Endodermal cell (in vitro differentiated cells): Measurements from ENCODE around the gene WNT7B. TPM values are rescaled to one million over a fixed set of nuclear protein-coding genes. Genes with fewer than 3 reads are reported as not detected.

Experiments used
- DNase-seq: peaks from one replicate; pipeline ENCODE4 v3.0.0-alpha.2; 2017
- H3K27ac ChIP-seq: 2 replicates; pipeline ENCODE4 v1.5.1; 2013; ENCODE audit warnings: mild to moderate bottlenecking, low read depth, low read length, moderate library complexity
- H3K27me3 ChIP-seq: 2 replicates; pipeline ENCODE4 v1.6.1; 2013; ENCODE audit warnings: mild to moderate bottlenecking, low read length, moderate library complexity; ENCODE audit not compliant: insufficient read depth, control insufficient read depth, poor library complexity, severe bottlenecking
- H3K36me3 ChIP-seq: 2 replicates; pipeline ENCODE4 v1.7.0; 2013; ENCODE audit warnings: mild to moderate bottlenecking, low read length, moderate library complexity; ENCODE audit not compliant: control insufficient read depth, insufficient read depth
- H3K4me1 ChIP-seq: one replicate; pipeline ENCODE4 v1.7.0; 2013; ENCODE audit warnings: low read length; ENCODE audit not compliant: control insufficient read depth, insufficient read depth
- H3K4me3 ChIP-seq: 2 replicates; pipeline ENCODE4 v1.5.1; 2013; ENCODE audit warnings: mild to moderate bottlenecking, low read length, moderate library complexity
- H3K9ac ChIP-seq: 2 replicates; pipeline ENCODE4 v1.6.1; 2013; ENCODE audit warnings: mild to moderate bottlenecking, low read length, moderate library complexity; ENCODE audit not compliant: poor library complexity, severe bottlenecking; ENCODE audit errors: extremely low read depth
- H3K9me3 ChIP-seq: 2 replicates; pipeline ENCODE4 v1.6.1; 2013; ENCODE audit warnings: mild to moderate bottlenecking, low read length, moderate library complexity; ENCODE audit not compliant: control insufficient read depth
- H3K27ac Mint-ChIP-seq: 2 replicates; pipeline ENCODE4 v1.8.0; 2020; ENCODE audit warnings: mixed read lengths
- H3K27me3 Mint-ChIP-seq: 2 replicates; pipeline ENCODE4 v1.8.0; 2021; ENCODE audit warnings: mild to moderate bottlenecking, mixed read lengths; ENCODE audit not compliant: insufficient read depth
- H3K36me3 Mint-ChIP-seq: 2 replicates; pipeline ENCODE4 v1.8.0; 2020; ENCODE audit warnings: low read depth, mixed read lengths
- H3K4me1 Mint-ChIP-seq: 2 replicates; pipeline ENCODE4 v1.8.0; 2020; ENCODE audit warnings: mixed read lengths
- H3K4me3 Mint-ChIP-seq: 2 replicates; pipeline ENCODE4 v1.8.0; 2020; ENCODE audit warnings: mild to moderate bottlenecking, moderate library complexity, mixed read lengths
- H3K9me3 Mint-ChIP-seq: 2 replicates; pipeline ENCODE4 v1.8.0; 2020; ENCODE audit warnings: mild to moderate bottlenecking, mixed read lengths
- CTCF ChIP-seq: fragments of 200-600 bp; sonication (generic); conservative IDR thresholded peaks from 2 replicates; pipeline ENCODE4 v1.5.0; 2021; ENCODE audit warnings: antibody characterized with exemption, mild to moderate bottlenecking
- WGBS, 2 experiments: methylation state at CpG; one replicate each; pipeline versions ENCODE4 v1.1.5 to v1.1.7; 2013; ENCODE audit warnings: missing lambda C conversion rate in 2 of 2, mixed read lengths in 1 of 2; ENCODE audit not compliant: insufficient coverage in 1 of 2, insufficient read length in 1 of 2; 5-methylcytosine and 5-hydroxymethylcytosine counted together
- total RNA-seq, 2 donors: library from RNA; stranded (reverse); fragmentation: NEBNext Ultra II Directional in 1 of 2; extraction: Animal tissue kit (Norgen Biotek cat#: 25700) in 1 of 2; gene quantifications; 2 replicates in 1 of 2; 3 replicates in 1 of 2; pipeline ENCODE4 v1.2.1, GENCODE V29; 2021

WNT7B gene
- total RNA-seq, 2 donors from 2014 or later, result not detected

GRCh38 chr22:45926433-45926832 is 50.5 kb downstream of the WNT7B start:
- Mint-ChIP-seq H3K27me3 (no peaks in the 10 kb centered on the region), H3K9me3 (no peaks in the 10 kb centered on the region), H3K4me1 (no peaks in the 10 kb centered on the region), H3K4me3 (no peak overlapping the region), H3K36me3 (no peaks in the 10 kb centered on the region), H3K27ac (no peak overlapping the region)
- Histone ChIP-seq H3K4me1 (no peaks in the 10 kb centered on the region), H3K27me3 (no peaks in the 10 kb centered on the region), H3K9ac (no peak overlapping the region), H3K27ac (no peak overlapping the region), H3K36me3 (no peaks in the 10 kb centered on the region), H3K9me3 (no peaks in the 10 kb centered on the region), H3K4me3 (no peak overlapping the region)
- TF ChIP-seq CTCF, result no peak
- DNase-seq, result no peak
- 94 to 95% methylated on average over 4 to 11 of the region's 11 CpGs for WGBS, 2 experiments

GRCh38 chr22:45925811-45926351 is 51.1 kb downstream of the WNT7B start:
- H3K4me1 Mint-ChIP-seq, result no peaks in the 10 kb centered on the region

GRCh38 chr22:45923835-45924234 is 53.1 kb downstream of the WNT7B start:
- Mint-ChIP-seq H3K27ac (no peak overlapping the region), H3K9me3 (no peaks in the 10 kb centered on the region), H3K27me3 (no peaks in the 10 kb centered on the region), H3K36me3 (no peaks in the 10 kb centered on the region), H3K4me3 (no peak overlapping the region), H3K4me1 (no peaks in the 10 kb centered on the region)
- Histone ChIP-seq H3K9me3 (no peaks in the 10 kb centered on the region), H3K9ac (no peak overlapping the region), H3K27ac (no peak overlapping the region), H3K36me3 (no peaks in the 10 kb centered on the region), H3K4me3 (no peak overlapping the region), H3K4me1 (no peaks in the 10 kb centered on the region), H3K27me3 (no peaks in the 10 kb centered on the region)
- no peak for TF ChIP-seq CTCF
- no peak for DNase-seq
- 86 to 90% methylated on average over 16 to 22 of the region's 22 CpGs for WGBS, 2 experiments

More at GRCh38 chr22:45925811-45926351, 51.1 kb downstream of the WNT7B start:
- WGBS, 2 experiments, result 90 to 92% methylated on average over 7 to 16 of the region's 16 CpGs
- TF ChIP-seq CTCF, result no peak
- Mint-ChIP-seq H3K27me3 (no peaks in the 10 kb centered on the region), H3K27ac (no peak overlapping the region), H3K36me3 (no peaks in the 10 kb centered on the region), H3K9me3 (no peaks in the 10 kb centered on the region), H3K4me3 (no peak overlapping the region)
- Histone ChIP-seq H3K4me3 (no peak overlapping the region), H3K9me3 (no peaks in the 10 kb centered on the region), H3K4me1 (no peaks in the 10 kb centered on the region), H3K27ac (no peak overlapping the region), H3K36me3 (no peaks in the 10 kb centered on the region), H3K27me3 (no peaks in the 10 kb centered on the region), H3K9ac (no peak overlapping the region)
- no peak for DNase-seq
